H7 (cell line): ENCODE measurements around the gene PDGFA. TPM values are rescaled to one million over a fixed set of nuclear protein-coding genes. Genes with fewer than 3 reads are reported as not detected.

Experiments
- DNase-seq: peaks from one replicate; pipeline ENCODE4 v3.0.0; 2012
- H3K27me3 ChIP-seq: 2 replicates; pipeline ENCODE4 v1.6.0; 2011; ENCODE audit warnings: mild to moderate bottlenecking, low read length; ENCODE audit not compliant: control insufficient read depth, insufficient read depth
- H3K36me3 ChIP-seq: replicated peaks from 2 replicates; pipeline ENCODE4 v1.5.1; 2011; ENCODE audit warnings: low read length; ENCODE audit not compliant: control insufficient read depth, insufficient read depth
- H3K4me3 ChIP-seq: 2 replicates; pipeline ENCODE4 v1.5.1; 2011; ENCODE audit warnings: low read depth, mild to moderate bottlenecking, control low read depth, low read length, moderate library complexity; ENCODE audit not compliant: insufficient read depth
- total RNA-seq: library from RNA; depleted of rRNA; stranded (reverse); fragments of >200 nt; shearing (Covaris generic); gene quantifications from 2 replicates; pipeline ENCODE4 v1.2.3, GENCODE V29; 2014

Gene PDGFA
- total RNA-seq, 1 experiment from 2014 or later = 149 TPM

DNA sequence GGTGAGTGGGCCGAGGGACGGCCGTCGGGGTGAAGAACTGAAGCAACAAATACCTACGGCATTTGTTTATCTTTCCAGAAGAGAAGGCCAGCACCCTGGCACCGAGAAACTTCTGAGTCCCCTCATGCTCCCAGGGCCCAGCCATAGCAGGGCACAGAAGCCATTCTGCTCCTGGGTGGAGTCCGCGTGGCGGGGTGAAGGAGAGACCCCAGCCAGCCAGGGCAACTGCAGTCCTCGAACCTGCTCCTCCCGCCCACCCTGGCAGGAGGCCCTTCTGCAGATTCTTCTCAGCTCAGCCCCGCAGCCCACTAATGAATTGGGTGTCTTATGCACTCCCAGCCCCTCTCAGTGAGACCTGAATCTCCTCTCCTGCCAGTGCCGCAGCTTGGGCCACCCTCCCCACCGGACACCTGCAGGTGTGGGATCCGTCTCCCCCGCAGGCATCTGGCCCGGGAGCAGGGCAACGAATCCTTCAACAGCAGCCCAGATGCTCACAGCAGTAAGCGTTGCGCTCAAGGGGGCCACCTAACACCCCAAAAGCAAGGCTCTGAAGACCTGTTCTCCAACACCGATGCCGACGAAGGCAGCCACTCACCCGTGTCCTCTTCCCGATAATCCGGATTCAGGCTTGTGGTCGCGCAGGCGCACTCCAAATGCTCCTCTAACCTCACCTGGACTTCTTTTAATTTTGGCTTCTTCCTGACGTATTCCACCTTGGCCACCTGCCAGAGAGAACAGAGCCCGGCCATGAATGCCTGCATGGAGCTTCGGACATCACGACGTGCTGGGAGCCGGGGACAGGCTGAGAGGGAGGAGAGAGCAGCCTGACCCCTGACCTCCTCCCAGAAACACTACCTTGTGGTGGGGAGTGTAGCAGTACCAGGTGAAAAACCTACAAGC, 18.9 kb downstream of the PDGFA start:
- peaks cover 5% of the 10 kb centered on the region for H3K36me3 ChIP-seq
- no peak for DNase-seq
- H3K27me3 ChIP-seq = no peaks in the 10 kb centered on the region
- no peak overlapping the region for H3K4me3 ChIP-seq

DNA sequence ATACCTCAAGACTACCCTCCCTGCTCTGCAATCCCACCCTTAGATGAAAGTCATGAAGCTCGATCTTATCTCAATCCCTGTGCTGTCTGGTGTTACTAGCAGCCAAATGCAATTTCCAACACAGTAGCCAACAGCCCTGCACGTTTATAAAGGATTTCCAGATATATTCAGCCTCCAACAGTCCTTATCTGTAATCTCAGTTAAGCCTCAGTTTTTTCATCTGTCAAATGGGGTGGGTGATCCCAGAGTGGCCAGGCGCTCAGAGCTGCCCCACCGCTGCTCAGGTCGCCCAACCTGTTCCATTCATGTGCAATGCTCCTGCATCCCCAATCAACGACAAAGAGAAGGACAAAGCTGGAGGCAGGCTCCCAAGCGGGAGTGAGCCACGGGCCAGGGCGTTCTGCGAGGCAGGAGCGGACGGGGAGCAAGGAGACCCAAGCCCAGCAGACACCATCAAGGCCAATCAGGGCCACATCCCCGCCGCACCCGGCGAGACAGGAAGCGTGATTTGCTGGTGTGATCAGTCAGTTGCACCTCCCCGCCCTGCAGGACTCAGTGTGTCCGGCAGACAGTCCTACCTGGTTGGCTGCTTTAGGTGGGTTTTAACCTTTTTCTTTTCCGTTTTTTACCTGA, 19.7 kb downstream of the PDGFA start:
- H3K27me3 ChIP-seq = no peaks in the 10 kb centered on the region
- no peak overlapping the region for H3K4me3 ChIP-seq
- DNase-seq = no peak
- H3K36me3 ChIP-seq = peaks cover 5% of the 10 kb centered on the region

- H3K36me3 ChIP-seq = peaks cover 5% of the 10 kb centered on the region
Observed at GRCh38 chr7:498678-499641, 20.7 kb downstream of the PDGFA start.

GRCh38 chr7:497946-498655, 21.5 kb downstream of the PDGFA start:
- no peaks in the 10 kb centered on the region for H3K27me3 ChIP-seq
- DNase-seq = no peak
- H3K36me3 ChIP-seq = peaks cover 5% of the 10 kb centered on the region
- no peak overlapping the region for H3K4me3 ChIP-seq

More at GRCh38 chr7:498678-499641, 20.7 kb downstream of the PDGFA start:
- no peak for DNase-seq
- no peaks in the 10 kb centered on the region for H3K27me3 ChIP-seq
- H3K4me3 ChIP-seq = no peak overlapping the region

- Histone ChIP-seq H3K4me3 (no peak overlapping the region), H3K27me3 (no peaks in the 10 kb centered on the region), H3K36me3 (peaks cover 5% of the 10 kb centered on the region)
- DNase-seq = no peak
Observed at GRCh38 chr7:497346-497745, 22.3 kb downstream of the PDGFA start.

GRCh38 chr7:496528-497295, 22.9 kb downstream of the PDGFA start:
- no peaks in the 10 kb centered on the region for H3K27me3 ChIP-seq
- no peak overlapping the region for H3K4me3 ChIP-seq
- no peak for DNase-seq
- peaks cover 5% of the 10 kb centered on the region for H3K36me3 ChIP-seq

DNA sequence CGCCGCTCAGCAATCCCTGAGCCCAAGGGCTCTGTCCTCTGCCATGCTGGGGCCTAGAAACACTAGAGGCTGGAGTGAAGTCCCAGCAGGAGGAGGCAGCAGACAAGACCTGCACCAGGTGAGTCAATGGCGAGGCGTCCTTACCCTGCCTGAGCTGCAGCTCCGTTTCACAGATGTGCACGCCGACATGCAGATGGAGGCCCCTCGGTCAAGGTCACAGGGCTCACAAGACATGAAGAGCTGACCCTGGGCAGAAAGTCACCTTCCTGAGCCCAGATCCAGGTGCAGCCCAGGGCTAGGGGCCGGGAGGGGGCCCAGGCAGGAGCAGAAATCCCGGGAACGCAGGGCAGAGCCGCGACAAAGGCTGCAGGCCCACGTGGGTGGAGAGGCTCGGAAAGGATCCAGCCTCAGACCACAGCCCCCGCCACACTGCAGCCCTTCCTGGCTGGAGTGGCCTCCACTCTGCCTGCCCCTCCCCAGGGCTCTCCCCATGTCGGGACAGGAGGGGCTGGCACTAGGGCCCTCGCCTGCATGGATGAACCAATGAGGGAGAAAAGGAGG, 23.8 kb downstream of the PDGFA start:
- Histone ChIP-seq H3K27me3 (no peaks in the 10 kb centered on the region), H3K4me3 (no peak overlapping the region), H3K36me3 (peaks cover 2% of the 10 kb centered on the region)
- no peak for DNase-seq

DNA sequence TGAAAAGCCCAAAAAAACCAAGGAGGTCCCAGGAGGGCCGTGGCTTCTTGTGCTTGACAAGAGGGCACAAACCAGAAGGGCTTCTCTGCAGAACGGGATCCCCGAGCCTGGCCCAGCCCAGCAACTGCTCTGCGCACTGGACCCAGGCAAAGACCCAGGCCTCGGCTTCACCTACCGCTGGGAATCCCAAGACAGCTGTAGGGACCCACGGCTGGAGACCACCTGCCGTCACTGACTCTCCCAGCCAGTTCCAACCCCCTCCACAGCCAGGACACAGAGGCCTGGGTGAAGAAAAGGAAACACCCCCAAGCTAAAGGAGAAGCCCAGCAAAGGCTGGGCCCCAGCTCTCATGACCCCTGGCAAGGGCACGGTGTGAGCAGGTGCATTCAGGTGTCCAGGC, 24.3 kb downstream of the PDGFA start:
- Histone ChIP-seq H3K36me3 (peaks cover 2% of the 10 kb centered on the region; the same call in 1 of the 2 replicates), H3K4me3 (no peak overlapping the region), H3K27me3 (no peaks in the 10 kb centered on the region)
- DNase-seq = no peak

GRCh38 chr7:494906-495305, 24.7 kb downstream of the PDGFA start:
- no peak overlapping the region for H3K4me3 ChIP-seq
- H3K36me3 ChIP-seq = peaks cover 1% of the 10 kb centered on the region; the same call in 1 of the 2 replicates
- no peak for DNase-seq
- H3K27me3 ChIP-seq = no peaks in the 10 kb centered on the region

- Histone ChIP-seq H3K36me3 (0 out of 2 replicates have a peak, but pooled peaks cover under 1% of the 10 kb centered on the region), H3K27me3 (no peaks in the 10 kb centered on the region), H3K4me3 (no peak overlapping the region)
- peak; percentile 94 for DNase-seq
Observed at GRCh38 chr7:494259-494687, 25.4 kb downstream of the PDGFA start.

- H3K36me3 ChIP-seq = no peaks in the 10 kb centered on the region
- no peak overlapping the region for H3K4me3 ChIP-seq
- no peak for DNase-seq
- H3K27me3 ChIP-seq = no peaks in the 10 kb centered on the region
Observed at GRCh38 chr7:493661-494251, 25.9 kb downstream of the PDGFA start.

- H3K27me3 ChIP-seq = no peaks in the 10 kb centered on the region
- no peak for DNase-seq
- no peaks in the 10 kb centered on the region for H3K36me3 ChIP-seq
- no peak overlapping the region for H3K4me3 ChIP-seq
Observed at GRCh38 chr7:492714-493065, 27.0 kb downstream of the PDGFA start.
